HG03139 (cell line): ENCODE measurements around the gene DIDO1.
"Not testable (repeated sequence)": the region's sequence is repeated elsewhere in the genome, so short reads cannot be mapped to it uniquely, and the experiment has no call there.

Source experiments
- ATAC-seq: cut with Tn5 transposase; IDR thresholded peaks from one replicate; pipeline ENCODE4 v1.9.1; 2021; ENCODE audit not compliant: unreplicated experiment

DIDO1 gene

GRCh38 chr20:62859721-62860120 is 66.6 kb downstream of the DIDO1 start:
- ATAC-seq = no peak

GRCh38 chr20:62858058-62858830 is 68.1 kb downstream of the DIDO1 start:
- ATAC-seq = no peak

GRCh38 chr20:62856931-62857619 is 69.2 kb downstream of the DIDO1 start:
- ATAC-seq = no peak

- no peak for ATAC-seq
These were observed 71.2 kb downstream of the DIDO1 start for GRCh38 chr20:62855120-62855519.

- no peak for ATAC-seq
These were observed 72.2 kb downstream of the DIDO1 start for GRCh38 chr20:62854121-62854520.

- ATAC-seq = not testable (repeated sequence)
These were observed 73.0 kb downstream of the DIDO1 start for GRCh38 chr20:62853304-62853703.

- no peak for ATAC-seq
These were observed 73.5 kb downstream of the DIDO1 start for GRCh38 chr20:62852841-62853240.

GRCh38 chr20:62852196-62852595 is 74.1 kb downstream of the DIDO1 start:
- ATAC-seq = no peak

- no peak for ATAC-seq
These were observed 75.9 kb downstream of the DIDO1 start for GRCh38 chr20:62850333-62850974.

- no peak for ATAC-seq
These were observed 76.9 kb downstream of the DIDO1 start for GRCh38 chr20:62849431-62849830.

GRCh38 chr20:62848917-62849316 is 77.4 kb downstream of the DIDO1 start:
- ATAC-seq = not testable (repeated sequence)

GRCh38 chr20:62846166-62846890 is 80.0 kb downstream of the DIDO1 start:
- no peak for ATAC-seq

- ATAC-seq = no peak
These were observed 80.7 kb downstream of the DIDO1 start for GRCh38 chr20:62845416-62846160.

GRCh38 chr20:62844182-62844581 is 82.1 kb downstream of the DIDO1 start:
- no peak for ATAC-seq

- no peak for ATAC-seq
These were observed 82.6 kb downstream of the DIDO1 start for GRCh38 chr20:62843656-62844055.

GRCh38 chr20:62841705-62842212 is 84.5 kb downstream of the DIDO1 start:
- no peak for ATAC-seq

- no peak for ATAC-seq
These were observed 85.8 kb downstream of the DIDO1 start for GRCh38 chr20:62840244-62841197.

GRCh38 chr20:62839816-62840215 is 86.5 kb downstream of the DIDO1 start:
- no peak for ATAC-seq

- no peak for ATAC-seq
These were observed 87.0 kb downstream of the DIDO1 start for GRCh38 chr20:62839261-62839660.
